ENCODE measurements around the gene SCAF4.

SCAF4 gene

DNA sequence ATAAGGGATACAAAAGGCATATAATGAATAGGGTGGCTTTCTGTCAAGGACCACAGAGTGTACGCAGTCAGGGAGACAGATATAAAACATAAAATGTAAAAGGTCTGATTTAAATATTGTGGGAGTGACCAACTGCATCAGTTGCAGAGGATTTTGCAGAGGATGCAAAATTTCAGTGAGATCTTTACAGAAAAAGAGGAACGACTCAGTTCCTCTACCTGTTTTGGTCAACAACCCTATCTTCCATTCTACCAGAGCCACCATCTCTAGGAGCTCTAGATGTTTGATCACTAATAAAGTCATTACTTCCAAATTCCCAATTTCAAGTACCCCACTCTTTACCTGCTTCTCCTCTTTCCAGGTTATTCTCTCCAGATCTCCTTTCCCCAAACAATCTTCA, 56.0 kb downstream of the SCAF4 start:
- 96 to 100% methylated on average over 2 of the region's 2 CpGs for WGBS, 2 experiments
- H3K4me1 ChIP-seq (ENCODE audit: control insufficient read depth, insufficient read depth, low read length): no peaks in the 10 kb centered on the region
- no peaks in the 10 kb centered on the region for H3K27me3 ChIP-seq (ENCODE audit: control insufficient read depth, insufficient read depth, low read length, poor library complexity, severe bottlenecking)
- no peak overlapping the region for H3K27ac ChIP-seq (ENCODE audit: insufficient read depth, low read depth, low read length, poor library complexity, severe bottlenecking)
- H3K36me3 ChIP-seq (ENCODE audit: control insufficient read depth, insufficient read depth, low read length): peaks cover 16% of the 10 kb centered on the region
- no peak overlapping the region for H3K4me3 ChIP-seq (ENCODE audit: insufficient read depth, low read depth, low read length)
- no peaks in the 10 kb centered on the region for H3K9me3 ChIP-seq (ENCODE audit: control insufficient read depth, low read length)

DNA sequence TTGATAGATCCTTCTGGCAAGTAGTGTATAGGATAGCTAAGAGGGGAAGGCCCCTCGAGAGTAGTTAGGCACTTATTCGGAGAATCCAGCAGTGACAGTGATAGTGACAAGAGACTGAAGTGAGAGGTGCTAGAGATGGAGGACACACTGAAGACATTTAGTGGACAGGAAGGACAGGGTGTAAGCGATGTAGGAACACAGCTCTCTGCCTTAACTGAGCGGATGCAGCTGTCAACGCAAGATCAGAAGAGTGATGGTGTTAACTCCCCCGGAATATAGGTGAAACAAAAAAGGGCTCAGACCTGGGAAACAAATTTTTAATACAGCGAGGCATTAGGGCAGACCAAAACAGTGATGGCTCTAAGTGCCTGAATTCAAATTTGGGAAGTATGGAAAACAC, 56.6 kb downstream of the SCAF4 start:
- no peaks in the 10 kb centered on the region for H3K27me3 ChIP-seq (ENCODE audit: control insufficient read depth, insufficient read depth, low read length, poor library complexity, severe bottlenecking)
- H3K4me1 ChIP-seq (ENCODE audit: control insufficient read depth, insufficient read depth, low read length): no peaks in the 10 kb centered on the region
- H3K27ac ChIP-seq (ENCODE audit: insufficient read depth, low read depth, low read length, poor library complexity, severe bottlenecking): no peak overlapping the region
- 93 to 96% methylated on average over 7 of the region's 7 CpGs for WGBS, 2 experiments
- H3K36me3 ChIP-seq (ENCODE audit: control insufficient read depth, insufficient read depth, low read length): peaks cover 16% of the 10 kb centered on the region
- no peaks in the 10 kb centered on the region for H3K9me3 ChIP-seq (ENCODE audit: control insufficient read depth, low read length)
- no peak overlapping the region for H3K4me3 ChIP-seq (ENCODE audit: insufficient read depth, low read depth, low read length)

DNA sequence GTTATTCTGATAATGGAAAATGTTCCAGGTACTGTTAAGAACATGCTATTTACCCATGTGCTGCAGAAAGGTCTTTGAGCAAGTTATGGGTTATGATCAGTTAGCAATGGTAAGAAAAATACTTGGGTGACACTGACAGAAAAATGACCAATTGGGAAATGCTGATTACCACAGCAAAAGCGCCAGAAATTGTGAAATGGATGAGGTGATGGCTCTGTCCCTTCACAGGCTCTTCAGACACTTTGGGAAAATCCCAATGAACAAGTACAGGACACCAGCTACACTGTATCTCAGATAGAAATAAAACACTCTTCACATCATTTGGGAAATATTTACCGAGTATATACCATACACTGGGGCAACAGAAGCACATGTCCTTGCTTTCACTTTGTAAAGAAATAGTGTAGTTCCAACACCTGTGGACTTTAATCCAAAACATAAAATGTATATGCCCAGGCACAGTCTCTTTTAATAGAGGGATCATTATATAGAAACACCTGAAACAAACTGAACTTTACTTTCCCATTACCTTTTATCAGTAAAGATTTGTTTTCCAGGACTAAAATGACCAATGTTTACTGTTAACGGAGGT, 58.5 kb downstream of the SCAF4 start:
- Histone ChIP-seq H3K27ac (ENCODE audit: insufficient read depth, low read depth, low read length, poor library complexity, severe bottlenecking) (no peak overlapping the region), H3K9me3 (ENCODE audit: control insufficient read depth, low read length) (no peaks in the 10 kb centered on the region), H3K4me1 (ENCODE audit: control insufficient read depth, insufficient read depth, low read length) (no peaks in the 10 kb centered on the region), H3K27me3 (ENCODE audit: control insufficient read depth, insufficient read depth, low read length, poor library complexity, severe bottlenecking) (no peaks in the 10 kb centered on the region), H3K36me3 (ENCODE audit: control insufficient read depth, insufficient read depth, low read length) (peaks cover 10% of the 10 kb centered on the region), H3K4me3 (ENCODE audit: insufficient read depth, low read depth, low read length) (no peak overlapping the region)
- WGBS, 2 experiments: 98 to 99% methylated on average over 3 of the region's 3 CpGs

DNA sequence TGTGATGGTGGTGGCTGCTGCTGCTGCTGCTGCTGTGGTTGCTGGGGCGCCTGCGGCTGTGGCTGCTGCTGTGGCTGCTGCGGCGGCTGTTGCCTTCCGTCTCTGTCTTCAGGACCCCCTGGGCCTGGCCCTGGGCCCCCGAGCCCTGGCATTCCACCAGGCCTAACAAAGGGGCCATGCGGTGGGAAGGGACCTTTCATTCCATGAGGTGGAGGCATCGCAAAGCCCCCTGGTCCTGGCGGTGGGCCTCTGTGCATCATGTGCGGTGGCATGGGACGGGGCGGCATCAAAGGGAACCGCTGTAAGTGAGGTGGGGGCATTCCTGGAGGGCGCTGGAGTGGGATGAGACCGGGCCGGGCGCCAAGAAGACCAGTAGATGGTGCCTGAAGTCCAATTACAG, 60.0 kb downstream of the SCAF4 start:
- Histone ChIP-seq H3K4me3 (ENCODE audit: insufficient read depth, low read depth, low read length) (no peak overlapping the region), H3K27me3 (ENCODE audit: control insufficient read depth, insufficient read depth, low read length, poor library complexity, severe bottlenecking) (no peaks in the 10 kb centered on the region), H3K36me3 (ENCODE audit: control insufficient read depth, insufficient read depth, low read length) (peaks cover 10% of the 10 kb centered on the region), H3K4me1 (ENCODE audit: control insufficient read depth, insufficient read depth, low read length) (no peaks in the 10 kb centered on the region), H3K9me3 (ENCODE audit: control insufficient read depth, low read length) (no peaks in the 10 kb centered on the region), H3K27ac (ENCODE audit: insufficient read depth, low read depth, low read length, poor library complexity, severe bottlenecking) (peak overlapping the region; percentile 9)
- 88 to 89% methylated on average over 17 of the region's 17 CpGs for WGBS, 2 experiments

DNA sequence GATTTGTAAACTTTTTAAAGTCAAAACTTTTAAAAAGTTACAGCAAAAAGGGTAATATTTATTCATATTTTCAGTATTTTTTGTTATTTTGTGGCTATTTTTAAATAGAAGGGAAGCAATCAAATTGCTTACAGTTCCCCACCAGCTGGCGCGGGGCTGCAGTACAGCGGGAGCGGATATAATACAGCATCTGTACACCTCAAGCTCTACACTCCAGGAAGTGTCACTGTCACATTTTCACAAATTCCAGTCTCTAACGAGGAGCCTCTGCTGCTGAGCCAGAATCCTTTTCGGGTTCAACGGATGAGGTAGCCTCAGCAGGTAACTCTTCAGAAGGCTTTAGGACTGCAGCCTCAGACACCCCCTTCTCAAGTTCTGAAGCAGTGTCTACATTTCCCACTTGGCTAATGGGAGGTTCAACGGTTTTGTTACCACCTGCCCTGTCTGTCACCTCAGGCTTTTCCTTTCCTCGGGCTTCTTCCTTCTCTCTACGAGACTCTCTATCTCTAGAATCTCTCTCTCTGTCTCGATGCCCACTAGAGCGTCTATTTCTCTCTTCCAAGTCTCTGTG, 60.7 kb downstream of the SCAF4 start:
- Histone ChIP-seq H3K9me3 (ENCODE audit: control insufficient read depth, low read length) (no peaks in the 10 kb centered on the region), H3K4me3 (ENCODE audit: insufficient read depth, low read depth, low read length) (no peak overlapping the region), H3K27ac (ENCODE audit: insufficient read depth, low read depth, low read length, poor library complexity, severe bottlenecking) (no peak overlapping the region), H3K27me3 (ENCODE audit: control insufficient read depth, insufficient read depth, low read length, poor library complexity, severe bottlenecking) (no peaks in the 10 kb centered on the region), H3K4me1 (ENCODE audit: control insufficient read depth, insufficient read depth, low read length) (no peaks in the 10 kb centered on the region), H3K36me3 (ENCODE audit: control insufficient read depth, insufficient read depth, low read length) (peaks cover 10% of the 10 kb centered on the region)
- 89 to 91% methylated on average over 12 of the region's 12 CpGs for WGBS, 2 experiments

DNA sequence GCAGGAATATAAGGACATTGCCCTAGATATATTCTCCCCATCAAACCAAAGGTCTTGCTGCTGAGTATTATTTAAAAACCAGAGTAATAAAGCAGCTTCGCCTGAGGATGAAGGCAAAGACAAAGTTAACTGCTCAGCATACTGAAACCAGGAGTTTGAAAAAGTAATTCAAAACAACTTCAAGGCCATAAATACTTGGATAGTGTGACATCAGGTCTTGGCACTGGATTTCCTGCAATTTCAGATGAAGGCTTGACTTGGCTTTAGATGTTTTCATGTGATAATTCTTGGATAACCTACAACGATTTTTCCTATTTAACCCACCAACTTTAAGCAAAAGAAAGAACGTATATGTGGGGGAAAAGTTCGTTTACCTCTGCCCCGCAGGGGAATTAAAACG, 61.8 kb downstream of the SCAF4 start:
- peaks cover 10% of the 10 kb centered on the region for H3K36me3 ChIP-seq (ENCODE audit: control insufficient read depth, insufficient read depth, low read length)
- 79 to 84% methylated on average over 3 to 6 of the region's 6 CpGs for WGBS, 2 experiments
- H3K4me1 ChIP-seq (ENCODE audit: control insufficient read depth, insufficient read depth, low read length): no peaks in the 10 kb centered on the region
- H3K9me3 ChIP-seq (ENCODE audit: control insufficient read depth, low read length): no peaks in the 10 kb centered on the region
- no peaks in the 10 kb centered on the region for H3K27me3 ChIP-seq (ENCODE audit: control insufficient read depth, insufficient read depth, low read length, poor library complexity, severe bottlenecking)
- H3K27ac ChIP-seq (ENCODE audit: insufficient read depth, low read depth, low read length, poor library complexity, severe bottlenecking): no peak overlapping the region
- no peak overlapping the region for H3K4me3 ChIP-seq (ENCODE audit: insufficient read depth, low read depth, low read length)

DNA sequence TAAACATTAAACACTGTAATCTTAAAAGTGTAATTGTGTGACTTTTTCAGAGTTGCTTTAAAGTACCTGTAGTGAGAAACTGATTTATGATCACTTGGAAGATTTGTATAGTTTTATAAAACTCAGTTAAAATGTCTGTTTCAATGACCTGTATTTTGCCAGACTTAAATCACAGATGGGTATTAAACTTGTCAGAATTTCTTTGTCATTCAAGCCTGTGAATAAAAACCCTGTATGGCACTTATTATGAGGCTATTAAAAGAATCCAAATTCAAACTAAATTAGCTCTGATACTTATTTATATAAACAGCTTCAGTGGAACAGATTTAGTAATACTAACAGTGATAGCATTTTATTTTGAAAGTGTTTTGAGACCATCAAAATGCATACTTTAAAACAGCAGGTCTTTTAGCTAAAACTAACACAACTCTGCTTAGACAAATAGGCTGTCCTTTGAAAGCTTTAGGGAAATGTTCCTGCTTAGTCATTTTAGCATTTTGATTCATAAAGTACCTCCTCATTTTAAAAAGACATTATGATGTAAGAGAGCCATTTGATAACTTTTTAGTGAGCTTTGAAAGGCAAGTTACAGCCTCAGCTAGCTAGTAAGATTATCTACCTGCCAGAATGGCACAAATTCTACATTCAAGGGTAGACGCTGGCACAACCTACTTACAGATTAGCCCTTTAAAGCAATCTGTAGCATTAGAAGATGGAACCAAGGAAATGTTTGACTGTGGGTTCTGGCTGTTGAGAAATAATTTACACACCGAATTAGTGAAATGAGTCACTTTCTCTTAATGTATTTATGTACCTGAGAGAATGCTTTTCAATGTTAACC, 63.0 kb downstream of the SCAF4 start:
- Histone ChIP-seq H3K4me1 (ENCODE audit: control insufficient read depth, insufficient read depth, low read length) (no peaks in the 10 kb centered on the region), H3K36me3 (ENCODE audit: control insufficient read depth, insufficient read depth, low read length) (peaks cover 10% of the 10 kb centered on the region), H3K27ac (ENCODE audit: insufficient read depth, low read depth, low read length, poor library complexity, severe bottlenecking) (no peak overlapping the region), H3K9me3 (ENCODE audit: control insufficient read depth, low read length) (no peaks in the 10 kb centered on the region), H3K27me3 (ENCODE audit: control insufficient read depth, insufficient read depth, low read length, poor library complexity, severe bottlenecking) (no peaks in the 10 kb centered on the region), H3K4me3 (ENCODE audit: insufficient read depth, low read depth, low read length) (no peak overlapping the region)
- 88 to 93% methylated on average over 2 of the region's 2 CpGs for WGBS, 2 experiments

DNA sequence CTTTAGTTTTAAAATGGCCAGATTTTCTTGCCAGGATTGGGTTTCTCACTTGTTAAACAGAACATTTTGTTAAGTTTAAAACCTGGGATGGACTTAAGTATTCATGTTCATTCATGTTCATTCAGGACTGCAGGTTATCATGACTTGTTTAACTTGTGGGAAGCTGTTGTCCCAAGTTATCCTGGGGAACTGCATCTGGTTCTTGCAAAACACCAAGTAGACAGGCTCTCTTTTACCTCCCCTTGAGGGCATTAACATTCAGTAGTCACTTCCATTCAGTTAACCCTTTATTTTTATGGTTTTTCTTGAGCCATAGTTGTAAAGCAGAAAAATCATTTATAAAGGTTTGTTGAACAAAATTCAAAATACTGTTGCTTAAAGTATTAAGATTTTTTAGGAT, 64.3 kb downstream of the SCAF4 start:
- H3K36me3 ChIP-seq (ENCODE audit: control insufficient read depth, insufficient read depth, low read length): peaks cover 15% of the 10 kb centered on the region
- no peak overlapping the region for H3K4me3 ChIP-seq (ENCODE audit: insufficient read depth, low read depth, low read length)
- no peak overlapping the region for H3K27ac ChIP-seq (ENCODE audit: insufficient read depth, low read depth, low read length, poor library complexity, severe bottlenecking)

DNA sequence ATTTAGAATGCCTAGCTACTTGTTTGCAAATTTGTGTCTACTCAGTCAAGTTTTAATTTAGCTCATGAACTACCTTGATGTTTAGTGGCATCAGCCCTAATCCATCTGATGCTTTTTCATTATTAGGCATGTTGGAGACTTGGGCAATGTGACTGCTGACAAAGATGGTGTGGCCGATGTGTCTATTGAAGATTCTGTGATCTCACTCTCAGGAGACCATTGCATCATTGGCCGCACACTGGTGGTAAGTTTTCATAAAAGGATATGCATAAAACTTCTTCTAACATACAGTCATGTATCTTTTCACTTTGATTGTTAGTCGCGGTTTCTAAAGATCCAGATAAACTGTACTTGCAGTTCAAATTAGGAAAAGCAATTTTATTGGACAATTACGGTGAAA, 64.8 kb downstream of the SCAF4 start:
- Histone ChIP-seq H3K36me3 (ENCODE audit: control insufficient read depth, insufficient read depth, low read length) (peaks cover 15% of the 10 kb centered on the region), H3K27me3 (ENCODE audit: control insufficient read depth, insufficient read depth, low read length, poor library complexity, severe bottlenecking) (no peaks in the 10 kb centered on the region), H3K4me3 (ENCODE audit: insufficient read depth, low read depth, low read length) (no peak overlapping the region), H3K27ac (ENCODE audit: insufficient read depth, low read depth, low read length, poor library complexity, severe bottlenecking) (no peak overlapping the region), H3K4me1 (ENCODE audit: control insufficient read depth, insufficient read depth, low read length) (no peaks in the 10 kb centered on the region), H3K9me3 (ENCODE audit: control insufficient read depth, low read length) (no peaks in the 10 kb centered on the region)
- 93 to 95% methylated on average over 5 of the region's 5 CpGs for WGBS, 2 experiments

More for the DNA sequence above, 64.3 kb downstream of the SCAF4 start:
- H3K4me1 ChIP-seq (ENCODE audit: control insufficient read depth, insufficient read depth, low read length): no peaks in the 10 kb centered on the region
- no peaks in the 10 kb centered on the region for H3K27me3 ChIP-seq (ENCODE audit: control insufficient read depth, insufficient read depth, low read length, poor library complexity, severe bottlenecking)
- H3K9me3 ChIP-seq (ENCODE audit: control insufficient read depth, low read length): no peaks in the 10 kb centered on the region

DNA sequence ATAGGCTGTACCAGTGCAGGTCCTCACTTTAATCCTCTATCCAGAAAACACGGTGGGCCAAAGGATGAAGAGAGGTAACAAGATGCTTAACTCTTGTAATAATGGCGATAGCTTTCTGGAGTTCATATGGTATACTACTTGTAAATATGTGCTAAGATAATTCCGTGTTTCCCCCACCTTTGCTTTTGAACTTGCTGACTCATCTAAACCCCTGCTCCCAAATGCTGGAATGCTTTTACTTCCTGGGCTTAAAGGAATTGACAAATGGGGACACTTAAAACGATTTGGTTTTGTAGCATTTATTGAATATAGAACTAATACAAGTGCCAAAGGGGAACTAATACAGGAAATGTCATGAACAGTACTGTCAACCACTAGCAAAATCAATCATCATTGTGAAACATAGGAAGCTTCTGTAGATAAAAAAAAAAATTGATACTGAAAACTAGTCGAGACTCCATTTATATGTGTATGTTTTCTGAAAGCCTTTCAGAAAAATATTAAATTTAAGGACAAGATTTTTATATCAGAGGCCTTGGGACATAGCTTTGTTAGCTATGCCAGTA, 65.4 kb downstream of the SCAF4 start:
- Histone ChIP-seq H3K4me1 (ENCODE audit: control insufficient read depth, insufficient read depth, low read length) (no peaks in the 10 kb centered on the region), H3K36me3 (ENCODE audit: control insufficient read depth, insufficient read depth, low read length) (peaks cover 10% of the 10 kb centered on the region), H3K9me3 (ENCODE audit: control insufficient read depth, low read length) (no peaks in the 10 kb centered on the region), H3K27ac (ENCODE audit: insufficient read depth, low read depth, low read length, poor library complexity, severe bottlenecking) (no peak overlapping the region), H3K27me3 (ENCODE audit: control insufficient read depth, insufficient read depth, low read length, poor library complexity, severe bottlenecking) (no peaks in the 10 kb centered on the region), H3K4me3 (ENCODE audit: insufficient read depth, low read depth, low read length) (no peak overlapping the region)
- WGBS, 2 experiments: 87 to 95% methylated on average over 4 to 5 of the region's 5 CpGs
